Endodermal cell (in vitro differentiated cells): ENCODE data around the gene CCK. TPM values are rescaled to one million over a fixed set of nuclear protein-coding genes. Genes with fewer than 3 reads are reported as not detected.

ENCODE experiments used
- DNase-seq: peaks from one replicate; pipeline ENCODE4 v3.0.0-alpha.2; 2017
- H3K27ac ChIP-seq: 2 replicates; pipeline ENCODE4 v1.5.1; 2013; ENCODE audit warnings: mild to moderate bottlenecking, low read depth, low read length, moderate library complexity
- H3K27me3 ChIP-seq: 2 replicates; pipeline ENCODE4 v1.6.1; 2013; ENCODE audit warnings: mild to moderate bottlenecking, low read length, moderate library complexity; ENCODE audit not compliant: insufficient read depth, control insufficient read depth, poor library complexity, severe bottlenecking
- H3K36me3 ChIP-seq: 2 replicates; pipeline ENCODE4 v1.7.0; 2013; ENCODE audit warnings: mild to moderate bottlenecking, low read length, moderate library complexity; ENCODE audit not compliant: control insufficient read depth, insufficient read depth
- H3K4me1 ChIP-seq: one replicate; pipeline ENCODE4 v1.7.0; 2013; ENCODE audit warnings: low read length; ENCODE audit not compliant: control insufficient read depth, insufficient read depth
- H3K4me3 ChIP-seq: 2 replicates; pipeline ENCODE4 v1.5.1; 2013; ENCODE audit warnings: mild to moderate bottlenecking, low read length, moderate library complexity
- H3K9ac ChIP-seq: 2 replicates; pipeline ENCODE4 v1.6.1; 2013; ENCODE audit warnings: mild to moderate bottlenecking, low read length, moderate library complexity; ENCODE audit not compliant: poor library complexity, severe bottlenecking; ENCODE audit errors: extremely low read depth
- H3K9me3 ChIP-seq: 2 replicates; pipeline ENCODE4 v1.6.1; 2013; ENCODE audit warnings: mild to moderate bottlenecking, low read length, moderate library complexity; ENCODE audit not compliant: control insufficient read depth
- H3K27ac Mint-ChIP-seq: 2 replicates; pipeline ENCODE4 v1.8.0; 2020; ENCODE audit warnings: mixed read lengths
- H3K27me3 Mint-ChIP-seq: 2 replicates; pipeline ENCODE4 v1.8.0; 2021; ENCODE audit warnings: mild to moderate bottlenecking, mixed read lengths; ENCODE audit not compliant: insufficient read depth
- H3K36me3 Mint-ChIP-seq: 2 replicates; pipeline ENCODE4 v1.8.0; 2020; ENCODE audit warnings: low read depth, mixed read lengths
- H3K4me1 Mint-ChIP-seq: 2 replicates; pipeline ENCODE4 v1.8.0; 2020; ENCODE audit warnings: mixed read lengths
- H3K4me3 Mint-ChIP-seq: 2 replicates; pipeline ENCODE4 v1.8.0; 2020; ENCODE audit warnings: mild to moderate bottlenecking, moderate library complexity, mixed read lengths
- H3K9me3 Mint-ChIP-seq: 2 replicates; pipeline ENCODE4 v1.8.0; 2020; ENCODE audit warnings: mild to moderate bottlenecking, mixed read lengths
- WGBS, 2 experiments: methylation state at CpG; one replicate each; pipeline versions ENCODE4 v1.1.5 to v1.1.7; 2013; ENCODE audit warnings: missing lambda C conversion rate in 2 of 2, mixed read lengths in 1 of 2; ENCODE audit not compliant: insufficient coverage in 1 of 2, insufficient read length in 1 of 2; 5-methylcytosine and 5-hydroxymethylcytosine counted together
- long read RNA-seq, 4 experiments: library from polyadenylated mRNA in 2 of 4; library from RNA in 1 of 4; library from capped mRNA in 1 of 4; stranded (forward) in 3 of 4; unstranded in 1 of 4; transcript quantifications; one replicate each; pipeline ENCODE4 v2.0.0, GENCODE V29; 2020 to 2021; ENCODE audit warnings: inconsistent platforms in 1 of 4
- polyA plus RNA-seq, 2 experiments: library from polyadenylated mRNA; stranded (reverse); fragments of 50-300 nt; gene quantifications; one replicate each; pipeline ENCODE4 v1.2.3, GENCODE V29; 2013
- total RNA-seq, 2 donors: library from RNA; stranded (reverse); fragmentation: NEBNext Ultra II Directional in 1 of 2; extraction: Animal tissue kit (Norgen Biotek cat#: 25700) in 1 of 2; gene quantifications; 2 replicates in 1 of 2; 3 replicates in 1 of 2; pipeline ENCODE4 v1.2.1, GENCODE V29; 2021
- TF ChIP-seq, protein P1 (sequence below): fragments of 200-600 bp; sonication (generic); conservative IDR thresholded peaks from 2 replicates; pipeline ENCODE4 v1.5.0; 2021; ENCODE audit warnings: antibody characterized with exemption, mild to moderate bottlenecking

Gene CCK, protein sequence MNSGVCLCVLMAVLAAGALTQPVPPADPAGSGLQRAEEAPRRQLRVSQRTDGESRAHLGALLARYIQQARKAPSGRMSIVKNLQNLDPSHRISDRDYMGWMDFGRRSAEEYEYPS
- total RNA-seq: under 1 TPM; 0.64 to 0.97 TPM
- polyA plus RNA-seq (2013, experiment 1 of 2): not detected
- 0.46 TPM for polyA plus RNA-seq (2013, experiment 2 of 2)
- long read RNA-seq, experiment 1: 0 reads
- long read RNA-seq, experiment 2: 0 reads
- long read RNA-seq, experiment 3: 0 reads
- long read RNA-seq, experiment 4, partial matches to known transcripts: 1 of 1 reads
- long read RNA-seq, experiment 4, other reads (novel, unspliced or antisense): 0 of 1 reads

DNA sequence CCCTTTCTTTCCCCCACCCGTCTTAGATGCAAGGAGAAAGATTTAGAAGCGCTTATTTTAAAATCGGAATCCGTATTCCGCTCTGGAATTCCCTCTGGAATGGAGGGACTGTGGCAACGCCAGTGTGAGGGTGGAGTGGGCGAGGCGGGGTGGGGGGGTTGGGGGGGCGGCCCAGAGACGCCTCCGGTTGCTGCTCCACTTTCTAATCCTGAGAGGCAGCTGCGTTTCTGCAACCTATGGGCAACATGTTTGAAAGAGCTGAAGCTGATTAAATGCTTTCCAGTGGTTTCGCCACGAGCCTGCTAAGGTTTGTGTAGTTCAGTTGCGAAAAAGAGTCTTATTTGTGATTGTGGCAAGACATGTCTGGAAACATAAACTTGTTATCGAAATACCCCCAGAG, at the start of gene CCK:
Gene CCK (minus strand): TSS at position 101 of the 400 bp plus-strand sequence. CDS start 2,555 bp downstream, outside the sequence.
- Histone ChIP-seq H3K36me3 (no peaks in the 10 kb centered on the region), H3K27ac (no peak within 1 kb of the TSS), H3K27me3 (peaks cover 45% of the 10 kb centered on the region), H3K9me3 (no peaks in the 10 kb centered on the region), H3K4me1 (peaks cover 4% of the 10 kb centered on the region), H3K4me3 (no peak within 1 kb of the TSS), H3K9ac (no peak within 1 kb of the TSS)
- H3K9me3 Mint-ChIP-seq: peaks cover 15% of the 10 kb centered on the region
- TF ChIP-seq, protein P1, sequence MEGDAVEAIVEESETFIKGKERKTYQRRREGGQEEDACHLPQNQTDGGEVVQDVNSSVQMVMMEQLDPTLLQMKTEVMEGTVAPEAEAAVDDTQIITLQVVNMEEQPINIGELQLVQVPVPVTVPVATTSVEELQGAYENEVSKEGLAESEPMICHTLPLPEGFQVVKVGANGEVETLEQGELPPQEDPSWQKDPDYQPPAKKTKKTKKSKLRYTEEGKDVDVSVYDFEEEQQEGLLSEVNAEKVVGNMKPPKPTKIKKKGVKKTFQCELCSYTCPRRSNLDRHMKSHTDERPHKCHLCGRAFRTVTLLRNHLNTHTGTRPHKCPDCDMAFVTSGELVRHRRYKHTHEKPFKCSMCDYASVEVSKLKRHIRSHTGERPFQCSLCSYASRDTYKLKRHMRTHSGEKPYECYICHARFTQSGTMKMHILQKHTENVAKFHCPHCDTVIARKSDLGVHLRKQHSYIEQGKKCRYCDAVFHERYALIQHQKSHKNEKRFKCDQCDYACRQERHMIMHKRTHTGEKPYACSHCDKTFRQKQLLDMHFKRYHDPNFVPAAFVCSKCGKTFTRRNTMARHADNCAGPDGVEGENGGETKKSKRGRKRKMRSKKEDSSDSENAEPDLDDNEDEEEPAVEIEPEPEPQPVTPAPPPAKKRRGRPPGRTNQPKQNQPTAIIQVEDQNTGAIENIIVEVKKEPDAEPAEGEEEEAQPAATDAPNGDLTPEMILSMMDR: no peak
- H3K27me3 Mint-ChIP-seq: peaks cover 72% of the 10 kb centered on the region
- H3K27ac Mint-ChIP-seq: no peak within 1 kb of the TSS
- no peaks in the 10 kb centered on the region for H3K36me3 Mint-ChIP-seq
- H3K4me3 Mint-ChIP-seq: no peak within 1 kb of the TSS
- DNase-seq: no peak
- peaks cover 19% of the 10 kb centered on the region for H3K4me1 Mint-ChIP-seq
- WGBS, 2 experiments: 86 to 91% methylated on average over 6 to 16 of the region's 16 CpGs

DNA sequence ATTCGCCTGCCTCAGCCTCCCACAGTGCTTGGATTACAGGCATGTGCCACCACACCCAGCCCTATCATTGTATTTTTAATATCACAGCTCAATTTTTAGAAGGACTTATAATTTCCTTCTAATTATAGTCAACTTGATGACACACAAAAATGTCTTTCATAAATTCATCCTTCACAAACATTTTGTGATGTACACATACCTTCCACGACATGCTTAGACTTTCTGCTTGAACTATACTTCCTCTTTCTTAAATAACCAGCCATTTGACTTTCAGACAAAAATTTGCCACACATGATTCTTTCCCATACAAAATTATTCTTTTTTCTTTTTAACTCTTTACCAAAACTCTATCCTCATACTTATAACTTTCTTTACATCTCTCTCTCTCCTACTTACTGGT, 48.4 kb upstream of the CCK start:
- Histone ChIP-seq H3K9ac (no peak overlapping the region), H3K4me1 (no peaks in the 10 kb centered on the region), H3K4me3 (no peak overlapping the region), H3K27ac (no peak overlapping the region), H3K27me3 (no peaks in the 10 kb centered on the region), H3K36me3 (no peaks in the 10 kb centered on the region), H3K9me3 (peaks cover 52% of the 10 kb centered on the region)
- Mint-ChIP-seq H3K4me1 (no peaks in the 10 kb centered on the region), H3K36me3 (peaks cover 5% of the 10 kb centered on the region), H3K9me3 (peaks cover 56% of the 10 kb centered on the region), H3K27ac (no peak overlapping the region), H3K4me3 (no peak overlapping the region), H3K27me3 (peaks cover 5% of the 10 kb centered on the region)
- 52 to 67% methylated on average over 2 of the region's 2 CpGs for WGBS, 2 experiments
- TF ChIP-seq, protein P1: no peak
- no peak for DNase-seq

DNA sequence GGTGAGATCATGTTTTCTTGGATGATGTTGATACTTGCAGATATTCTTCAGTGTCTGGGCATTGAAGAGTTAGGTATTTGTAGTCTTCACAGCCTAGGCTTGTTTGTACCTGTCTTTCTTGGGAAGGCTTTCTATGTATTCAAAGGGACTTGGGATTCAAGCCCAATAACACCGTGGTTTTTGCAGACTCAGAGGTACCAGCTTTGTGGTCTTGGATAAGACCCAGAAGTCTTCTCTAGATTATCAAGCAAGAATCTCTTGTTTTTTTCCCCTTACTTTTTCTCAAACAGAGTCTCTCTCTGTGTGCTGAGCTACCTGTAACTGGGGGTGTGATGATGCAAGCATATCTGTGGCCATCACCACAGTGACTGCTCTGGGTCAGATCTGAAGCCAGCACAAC, 42.7 kb upstream of the CCK start:
- Histone ChIP-seq H3K4me3 (no peak overlapping the region), H3K27ac (no peak overlapping the region), H3K36me3 (no peaks in the 10 kb centered on the region), H3K4me1 (no peaks in the 10 kb centered on the region), H3K9me3 (peaks cover 14% of the 10 kb centered on the region), H3K27me3 (no peaks in the 10 kb centered on the region), H3K9ac (no peak overlapping the region)
- 92% methylated on average over 1 of the region's 1 CpG; no CpG with 5 or more reads in 1 of the 2 experiments for WGBS, 2 experiments
- Mint-ChIP-seq H3K4me3 (no peak overlapping the region), H3K27me3 (peaks cover 10% of the 10 kb centered on the region), H3K4me1 (no peaks in the 10 kb centered on the region), H3K36me3 (peaks cover 3% of the 10 kb centered on the region), H3K9me3 (peaks cover 18% of the 10 kb centered on the region), H3K27ac (no peak overlapping the region)
- no peak for DNase-seq
- TF ChIP-seq, protein P1: no peak
